ENCODE measurements around the gene FYTTD1.

The FYTTD1 gene

DNA sequence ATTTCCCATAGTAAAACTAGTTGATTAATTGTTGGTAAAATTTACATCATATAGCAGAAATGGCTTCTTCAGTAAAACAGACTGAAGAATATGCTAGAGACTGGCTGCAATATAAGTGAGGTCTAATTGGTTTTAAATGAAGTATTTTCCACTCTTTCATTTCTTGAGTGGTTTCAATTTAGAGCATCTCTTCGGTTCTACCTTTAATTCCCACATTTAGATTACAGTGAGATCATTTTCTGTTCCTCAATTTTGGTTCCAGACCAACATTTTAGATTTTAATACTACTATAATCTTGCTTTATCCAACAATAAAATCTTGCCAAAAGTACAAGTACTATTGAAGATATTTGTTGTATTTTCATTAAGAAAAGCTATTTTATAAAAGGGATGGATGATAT is 40.4 kb downstream of the FYTTD1 start:
- no peak for DNase-seq (ENCODE audit: low read depth, low spot score)
- TF ChIP-seq CTCF (IDR thresholded peaks at IDR 0.05; ENCODE audit: low read depth, low read length) = no peak
- in situ Hi-C loops (cut with HindIII; ENCODE audit: low sequenced_read_pairs) = no loop called here
- H3K4me3 ChIP-seq (ENCODE audit: low read depth, low read length) = no peak overlapping the region

GRCh38 chr3:197791113-197791891 is 41.6 kb downstream of the FYTTD1 start, which contains the start of gene LRCH3:
Gene LRCH3, plus strand, starts transcription at chr3:197791254. Its CDS starts 25 bp downstream, at chr3:197791279.
- DNase-seq (ENCODE audit: low read depth, low spot score) = peak; percentile 81
- in situ Hi-C loops (cut with HindIII; ENCODE audit: low sequenced_read_pairs) = no loop called here
- no peak for TF ChIP-seq CTCF (IDR thresholded peaks at IDR 0.05; ENCODE audit: low read depth, low read length)

DNA sequence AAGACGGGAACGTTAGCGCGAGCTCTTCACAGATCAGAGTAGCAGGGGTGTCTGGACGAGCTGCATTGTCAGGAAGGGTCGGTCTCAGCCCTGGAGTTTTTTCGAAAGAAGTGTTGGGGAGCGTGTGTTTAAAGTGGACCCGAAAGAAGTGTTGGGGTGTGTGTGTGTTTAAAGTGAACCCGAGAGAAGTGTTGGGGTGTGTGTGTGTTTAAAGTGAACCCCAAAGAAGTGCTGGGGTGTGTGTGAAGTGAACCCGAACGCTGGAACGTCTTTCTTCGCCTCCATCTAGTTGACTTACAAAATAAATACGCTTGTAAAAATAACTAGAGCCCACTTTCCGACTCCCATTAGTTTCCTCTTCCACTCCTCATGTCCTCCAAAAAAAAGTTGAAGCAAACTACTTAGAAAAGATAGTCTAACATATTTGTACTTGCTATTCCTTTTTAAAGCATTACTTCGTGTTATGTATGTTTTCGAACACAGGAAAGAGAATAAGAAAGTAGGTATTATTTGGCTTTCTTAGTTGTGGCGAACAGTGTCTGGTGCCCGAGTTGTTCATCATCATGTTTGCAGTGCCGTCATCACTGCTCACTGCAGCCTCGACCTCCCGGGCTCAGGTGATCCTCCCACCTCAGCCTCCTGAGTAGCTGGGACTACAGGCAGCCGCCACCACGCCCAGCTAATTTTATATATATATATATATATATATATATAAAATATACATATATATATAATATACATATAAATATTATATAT is 42.4 kb downstream of the FYTTD1 start:
- H3K4me3 ChIP-seq (ENCODE audit: low read depth, low read length) = peak overlapping the region; percentile 85
- DNase-seq (ENCODE audit: low read depth, low spot score) = peak; percentile 45
- in situ Hi-C loops (cut with HindIII; ENCODE audit: low sequenced_read_pairs) = no loop called here
- TF ChIP-seq CTCF (IDR thresholded peaks at IDR 0.05; ENCODE audit: low read depth, low read length) = no peak

More at GRCh38 chr3:197791113-197791891, 41.6 kb downstream of the FYTTD1 start, which contains the start of gene LRCH3:
- H3K4me3 ChIP-seq (ENCODE audit: low read depth, low read length) = peak within 1 kb of the TSS; percentile 85

- in situ Hi-C loops (cut with HindIII; ENCODE audit: low sequenced_read_pairs) = no loop called here
- peak; percentile 34 for DNase-seq (ENCODE audit: low read depth, low spot score)
- no peak overlapping the region for H3K4me3 ChIP-seq (ENCODE audit: low read depth, low read length)
- TF ChIP-seq CTCF (IDR thresholded peaks at IDR 0.05; ENCODE audit: low read depth, low read length) = no peak
These were observed 43.6 kb downstream of the FYTTD1 start for GRCh38 chr3:197793247-197793646.

DNA sequence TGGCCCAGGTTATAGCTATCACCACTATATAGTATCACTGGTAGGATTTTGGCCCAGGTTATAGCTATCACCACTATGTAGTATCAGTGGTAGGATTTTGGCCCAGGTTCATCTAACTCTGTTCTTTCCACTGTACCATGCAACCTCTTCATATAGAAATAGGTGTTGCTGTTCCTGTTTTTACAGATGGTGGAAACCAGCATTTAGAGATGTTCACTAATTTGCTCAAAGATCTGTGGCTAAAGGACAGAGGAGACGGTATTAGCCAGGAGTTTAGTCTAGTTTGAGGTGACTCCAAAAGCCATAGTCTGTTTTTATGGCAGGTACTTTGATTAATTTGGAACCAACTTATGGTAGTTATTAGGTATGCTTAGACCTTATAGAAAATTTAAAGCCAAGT is 44.4 kb downstream of the FYTTD1 start:
- no peak overlapping the region for H3K4me3 ChIP-seq (ENCODE audit: low read depth, low read length)
- in situ Hi-C loops (cut with HindIII; ENCODE audit: low sequenced_read_pairs) = no loop called here
- TF ChIP-seq CTCF (IDR thresholded peaks at IDR 0.05; ENCODE audit: low read depth, low read length) = no peak
- DNase-seq (ENCODE audit: low read depth, low spot score) = no peak

DNA sequence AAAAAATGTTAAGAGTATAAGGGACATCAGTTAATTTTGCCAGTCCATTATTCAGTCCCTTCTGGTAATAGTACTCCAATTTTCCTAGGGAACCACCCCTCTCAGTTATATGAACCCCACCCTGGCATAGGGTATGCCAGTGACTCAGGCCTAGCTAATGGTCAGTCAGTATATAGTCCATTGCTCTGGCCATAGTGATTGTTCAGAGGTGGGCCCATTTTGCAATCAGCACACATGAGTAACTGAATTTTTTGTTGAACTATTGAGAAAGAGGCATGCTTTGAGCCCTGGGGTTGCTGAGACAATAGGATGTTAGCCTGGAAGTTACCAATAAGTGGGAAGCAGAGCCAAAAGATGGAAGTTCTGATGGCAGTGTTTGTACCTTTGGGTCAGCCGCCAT is 45.5 kb downstream of the FYTTD1 start:
- no peak overlapping the region for H3K4me3 ChIP-seq (ENCODE audit: low read depth, low read length)
- no peak for DNase-seq (ENCODE audit: low read depth, low spot score)
- in situ Hi-C loops (cut with HindIII; ENCODE audit: low sequenced_read_pairs) = no loop called here
- TF ChIP-seq CTCF (IDR thresholded peaks at IDR 0.05; ENCODE audit: low read depth, low read length) = no peak

Measured in astrocyte of the spinal cord (primary cell).